Osteocyte (in vitro differentiated cells): ENCODE results near the gene MYH7. TPM values are rescaled to one million over a fixed set of nuclear protein-coding genes. Genes with fewer than 3 reads are reported as not detected.
A peak's percentile ranks its signal among the peaks of the same experiment; 100 is the strongest.

Experiments
- DNase-seq: peaks from one replicate; pipeline ENCODE4 v3.0.0; 2021; ENCODE audit warnings: mixed read lengths; ENCODE audit not compliant: unreplicated experiment; ENCODE audit errors: extremely low spot score
- H3K27ac Mint-ChIP-seq: one replicate; pipeline ENCODE4 v1.8.0; 2021; ENCODE audit warnings: mild to moderate bottlenecking, mixed read lengths; ENCODE audit not compliant: unreplicated experiment
- H3K27me3 Mint-ChIP-seq: one replicate; pipeline ENCODE4 v1.8.0; 2021; ENCODE audit warnings: mixed read lengths; ENCODE audit not compliant: unreplicated experiment
- H3K36me3 Mint-ChIP-seq: one replicate; pipeline ENCODE4 v1.8.0; 2021; ENCODE audit warnings: mixed read lengths; ENCODE audit not compliant: unreplicated experiment
- H3K4me1 Mint-ChIP-seq: one replicate; pipeline ENCODE4 v1.8.0; 2021; ENCODE audit warnings: mixed read lengths; ENCODE audit not compliant: unreplicated experiment
- H3K4me3 Mint-ChIP-seq: one replicate; pipeline ENCODE4 v1.8.0; 2021; ENCODE audit warnings: mild to moderate bottlenecking, moderate library complexity, mixed read lengths; ENCODE audit not compliant: unreplicated experiment
- H3K9me3 Mint-ChIP-seq: one replicate; pipeline ENCODE4 v1.8.0; 2021; ENCODE audit warnings: mixed read lengths; ENCODE audit not compliant: unreplicated experiment
- total RNA-seq: library from RNA; stranded (reverse); gene quantifications from 2 replicates; pipeline ENCODE4 v1.2.1, GENCODE V29; 2021
- TF ChIP-seq, protein P1 (sequence below): fragments of 200-600 bp; sonication (generic); IDR thresholded peaks from 2 replicates; pipeline ENCODE4 v1.5.0; 2021; ENCODE audit warnings: antibody characterized with exemption, mild to moderate bottlenecking, moderate library complexity

Gene MYH7
- total RNA-seq, 1 donor from 2014 or later, result not detected

DNA sequence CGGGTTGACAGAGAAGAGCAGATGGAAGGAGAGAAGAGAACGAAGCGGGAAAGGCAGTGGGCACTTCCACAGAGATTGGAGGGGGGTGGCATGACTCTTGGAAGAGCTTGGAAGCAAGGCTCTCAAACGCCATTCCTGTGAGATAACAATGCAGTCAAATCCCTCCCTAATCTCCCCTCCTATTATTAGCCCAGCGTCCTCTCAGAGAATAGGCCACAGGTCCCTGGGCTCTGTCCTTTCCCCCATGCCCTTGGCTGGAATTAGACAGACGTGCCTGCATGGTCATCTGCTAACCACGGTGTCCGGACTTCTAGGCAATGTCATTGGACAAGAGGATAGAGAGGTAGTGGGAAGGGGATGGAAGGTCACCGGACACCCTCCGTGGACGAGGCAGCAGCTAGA lies 8.0 kb upstream of the MYH7 start:
- H3K27me3 Mint-ChIP-seq, result peaks cover 21% of the 10 kb centered on the region
- H3K4me3 Mint-ChIP-seq, result no peak overlapping the region
- H3K36me3 Mint-ChIP-seq, result no peaks in the 10 kb centered on the region
- TF ChIP-seq, protein P1, sequence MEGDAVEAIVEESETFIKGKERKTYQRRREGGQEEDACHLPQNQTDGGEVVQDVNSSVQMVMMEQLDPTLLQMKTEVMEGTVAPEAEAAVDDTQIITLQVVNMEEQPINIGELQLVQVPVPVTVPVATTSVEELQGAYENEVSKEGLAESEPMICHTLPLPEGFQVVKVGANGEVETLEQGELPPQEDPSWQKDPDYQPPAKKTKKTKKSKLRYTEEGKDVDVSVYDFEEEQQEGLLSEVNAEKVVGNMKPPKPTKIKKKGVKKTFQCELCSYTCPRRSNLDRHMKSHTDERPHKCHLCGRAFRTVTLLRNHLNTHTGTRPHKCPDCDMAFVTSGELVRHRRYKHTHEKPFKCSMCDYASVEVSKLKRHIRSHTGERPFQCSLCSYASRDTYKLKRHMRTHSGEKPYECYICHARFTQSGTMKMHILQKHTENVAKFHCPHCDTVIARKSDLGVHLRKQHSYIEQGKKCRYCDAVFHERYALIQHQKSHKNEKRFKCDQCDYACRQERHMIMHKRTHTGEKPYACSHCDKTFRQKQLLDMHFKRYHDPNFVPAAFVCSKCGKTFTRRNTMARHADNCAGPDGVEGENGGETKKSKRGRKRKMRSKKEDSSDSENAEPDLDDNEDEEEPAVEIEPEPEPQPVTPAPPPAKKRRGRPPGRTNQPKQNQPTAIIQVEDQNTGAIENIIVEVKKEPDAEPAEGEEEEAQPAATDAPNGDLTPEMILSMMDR, result no peak
- no peaks in the 10 kb centered on the region for H3K9me3 Mint-ChIP-seq
- no peak overlapping the region for H3K27ac Mint-ChIP-seq
- DNase-seq, result peak; percentile 75
- H3K4me1 Mint-ChIP-seq, result no peaks in the 10 kb centered on the region

DNA sequence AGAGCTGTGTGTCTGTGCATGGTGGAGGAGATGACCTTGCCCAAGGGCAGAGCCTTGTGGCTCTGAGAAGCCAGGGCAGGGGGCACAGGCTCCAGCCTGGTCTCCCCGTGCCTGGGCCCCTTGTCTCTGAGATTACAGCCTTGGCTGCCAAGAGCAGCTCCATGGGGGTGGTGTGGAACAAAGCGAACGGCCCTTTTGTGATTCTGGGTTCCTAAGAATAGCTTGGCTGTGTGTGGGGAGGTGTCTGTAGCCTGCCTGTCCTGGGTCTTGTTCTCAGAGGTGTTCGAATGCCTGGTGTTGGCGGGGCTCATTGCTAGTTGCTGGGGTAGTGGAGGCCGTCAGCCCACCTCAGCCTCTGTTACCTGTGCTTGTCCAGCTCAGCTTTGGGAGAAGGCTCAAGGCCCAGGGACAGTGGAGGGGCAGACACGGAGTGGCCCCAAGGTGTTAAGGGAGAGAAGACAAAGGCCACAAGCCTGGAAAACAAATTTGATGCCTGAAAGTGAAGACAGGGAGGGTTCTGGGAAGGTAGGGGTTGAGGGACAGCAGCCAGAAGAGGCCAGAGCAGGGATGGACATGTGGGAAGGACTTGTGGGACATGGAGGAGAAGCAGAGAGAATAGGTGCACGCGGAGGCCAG lies 7.4 kb upstream of the MYH7 start:
- Mint-ChIP-seq H3K4me3 (no peak overlapping the region), H3K27me3 (peaks cover 16% of the 10 kb centered on the region), H3K36me3 (no peaks in the 10 kb centered on the region), H3K9me3 (no peaks in the 10 kb centered on the region), H3K27ac (no peak overlapping the region), H3K4me1 (no peaks in the 10 kb centered on the region)
- peak; percentile 77 for DNase-seq
- TF ChIP-seq, protein P1, result no peak

DNA sequence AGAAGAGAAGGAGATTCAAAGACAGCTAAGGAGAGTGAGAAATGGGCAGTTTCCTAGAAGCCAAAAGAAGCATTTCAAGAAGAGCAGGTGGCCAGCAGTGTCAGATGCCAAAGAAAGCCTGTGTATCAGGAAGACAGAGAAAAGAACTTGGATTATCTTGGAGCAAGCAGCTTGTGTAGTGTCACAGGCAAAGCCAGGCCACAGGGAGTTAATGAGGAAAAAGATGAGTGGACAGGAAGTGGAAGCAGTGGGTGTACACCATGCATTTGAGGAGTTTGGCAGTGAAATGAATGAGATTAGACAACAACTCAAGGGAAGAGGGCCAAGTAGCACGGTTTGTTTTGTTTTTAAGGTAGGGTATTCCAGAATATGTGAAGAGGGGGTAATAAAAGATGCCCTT lies 5.6 kb upstream of the MYH7 start:
- TF ChIP-seq, protein P1, result no peak
- DNase-seq, result no peak
- Mint-ChIP-seq H3K27ac (no peak overlapping the region), H3K9me3 (no peaks in the 10 kb centered on the region), H3K36me3 (no peaks in the 10 kb centered on the region), H3K4me1 (no peaks in the 10 kb centered on the region), H3K27me3 (peaks cover 13% of the 10 kb centered on the region), H3K4me3 (no peak overlapping the region)

DNA sequence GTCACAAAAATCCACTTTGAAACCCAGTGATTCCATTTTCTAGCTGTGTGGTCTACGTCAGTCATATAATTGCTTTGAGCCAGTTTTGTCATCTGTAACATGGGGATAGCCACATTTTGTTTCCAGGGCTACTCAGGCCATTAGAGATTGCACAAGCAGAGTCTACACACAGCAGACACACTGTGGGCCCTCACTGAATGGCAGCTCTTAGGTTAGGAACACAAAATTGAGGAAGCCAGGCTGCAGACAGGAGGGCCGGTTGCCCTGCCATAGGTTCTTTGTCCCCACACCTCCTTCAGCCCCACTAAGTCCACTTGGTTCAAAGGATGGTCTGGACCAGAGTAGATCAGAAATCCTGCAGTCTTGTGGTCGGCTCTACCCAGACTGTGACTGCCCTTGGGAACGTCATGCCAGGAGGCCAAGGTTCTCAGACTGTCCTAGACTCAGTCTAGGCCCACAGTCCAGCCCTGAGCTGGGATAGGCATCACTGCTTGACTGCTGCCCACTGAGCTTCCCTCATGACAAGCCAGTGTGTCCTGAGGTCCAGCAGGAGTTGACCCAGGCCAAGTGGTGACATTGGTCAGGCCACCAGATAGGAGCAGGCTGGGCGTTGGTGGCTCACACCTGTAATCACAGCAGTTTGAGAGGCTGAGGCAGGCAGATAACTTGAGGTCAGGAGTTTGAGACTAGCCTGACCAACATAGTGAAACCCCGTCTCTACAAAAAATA lies 3.8 kb upstream of the MYH7 start:
- no peaks in the 10 kb centered on the region for H3K9me3 Mint-ChIP-seq
- no peak overlapping the region for H3K27ac Mint-ChIP-seq
- TF ChIP-seq, protein P1, result no peak

More for the DNA sequence above, 3.8 kb upstream of the MYH7 start:
- peak; percentile 63 for DNase-seq
- Mint-ChIP-seq H3K4me3 (no peak overlapping the region), H3K27me3 (peaks cover 11% of the 10 kb centered on the region), H3K4me1 (no peaks in the 10 kb centered on the region), H3K36me3 (no peaks in the 10 kb centered on the region)
